OCI-M2 (cell line): Measurements from ENCODE around the gene IVD.

Experiments
- DNase-seq: peaks from one replicate; lab custom pipeline; 2025; ENCODE audit not compliant: unreplicated experiment; lab: John Stamatoyannopoulos, UW

IVD gene

DNA sequence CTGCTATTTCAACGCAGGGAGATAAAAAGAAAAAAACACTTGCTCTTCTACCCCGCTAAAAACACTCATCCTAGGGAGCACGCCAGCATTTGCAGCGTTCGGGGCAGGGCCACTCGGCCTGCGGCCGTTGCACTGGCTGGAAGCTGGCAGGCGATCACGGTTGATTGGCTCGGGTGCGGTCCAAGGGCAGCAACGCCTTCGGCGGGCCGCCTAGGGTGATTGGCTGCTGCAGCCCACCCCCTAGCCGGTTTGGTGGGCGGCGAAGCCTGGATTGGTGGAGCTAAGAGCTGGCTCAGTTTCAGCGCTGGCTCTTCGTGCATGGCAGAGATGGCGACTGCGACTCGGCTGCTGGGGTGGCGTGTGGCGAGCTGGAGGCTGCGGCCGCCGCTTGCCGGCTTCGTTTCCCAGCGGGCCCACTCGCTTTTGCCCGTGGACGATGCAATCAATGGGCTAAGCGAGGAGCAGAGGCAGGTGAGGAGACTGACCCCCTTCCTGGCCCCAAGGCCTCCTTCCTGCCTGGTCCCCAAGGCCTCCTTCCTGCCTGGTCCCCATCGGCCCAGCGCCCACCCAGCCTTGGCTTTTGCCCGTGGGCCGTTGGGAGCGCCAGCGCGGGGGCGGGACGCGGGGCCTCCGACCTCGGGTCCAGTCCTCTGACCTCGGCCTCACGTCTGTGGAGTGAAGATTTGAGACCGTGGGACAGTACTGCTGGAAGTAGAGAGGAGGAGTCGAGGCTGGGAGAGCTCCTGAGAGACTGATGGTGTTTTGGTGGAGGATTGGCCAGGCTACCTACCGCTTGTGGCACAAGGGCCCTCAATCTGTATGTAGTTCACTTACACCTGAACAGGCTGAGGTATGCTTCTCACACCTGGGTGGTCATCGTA is at the start of gene IVD:
Gene IVD (plus strand): TSS at position 295 of the 881 bp plus-strand sequence. CDS start 33 bp downstream, at position 328.
- peak; percentile 60 for DNase-seq

- DNase-seq: no peak
These were observed 49.5 kb upstream of the IVD start for GRCh38 chr15:40355976-40356585.

GRCh38 chr15:40357246-40357645 is 48.3 kb upstream of the IVD start:
- no peak for DNase-seq

DNA sequence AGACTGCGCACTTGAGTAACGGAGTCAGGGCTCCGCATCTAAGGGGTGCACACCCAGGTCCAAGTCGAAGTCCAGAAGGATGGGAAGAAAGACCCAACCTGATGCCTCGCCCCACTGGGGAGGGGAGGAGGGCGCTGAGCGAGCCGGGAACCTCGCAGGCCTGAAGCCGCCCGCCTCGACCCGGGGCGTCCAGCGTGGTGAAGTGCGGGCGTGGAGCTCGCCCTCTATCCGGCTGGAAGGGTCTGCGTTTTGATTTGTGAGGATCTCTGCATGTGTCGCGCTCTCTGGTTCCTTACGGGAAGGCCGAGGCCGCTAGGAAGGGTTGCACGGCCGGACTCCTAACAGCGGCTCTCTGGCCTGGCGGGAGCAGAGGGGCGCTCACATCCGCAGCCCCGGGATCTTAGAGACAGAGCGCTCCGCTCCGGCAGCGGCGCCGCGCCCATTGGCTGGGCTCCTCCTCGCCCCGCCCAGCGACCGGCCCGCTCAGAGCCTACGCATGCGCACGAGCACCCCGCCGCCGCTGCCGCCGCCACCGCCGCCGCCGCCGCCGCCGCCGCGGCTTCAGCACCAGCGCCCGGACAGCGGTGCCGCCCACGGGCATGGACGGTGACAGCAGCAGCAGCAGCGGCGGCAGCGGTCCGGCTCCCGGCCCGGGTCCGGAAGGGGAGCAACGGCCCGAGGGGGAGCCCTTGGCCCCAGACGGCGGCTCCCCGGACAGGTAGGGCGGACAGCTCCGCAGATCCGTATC is 47.7 kb upstream of the IVD start, which contains the start of gene DISP2:
Gene DISP2 (plus strand): TSS at position 497 of the 748 bp plus-strand sequence. CDS start 103 bp downstream, at position 600.
- DNase-seq: peak; percentile 25

DNA sequence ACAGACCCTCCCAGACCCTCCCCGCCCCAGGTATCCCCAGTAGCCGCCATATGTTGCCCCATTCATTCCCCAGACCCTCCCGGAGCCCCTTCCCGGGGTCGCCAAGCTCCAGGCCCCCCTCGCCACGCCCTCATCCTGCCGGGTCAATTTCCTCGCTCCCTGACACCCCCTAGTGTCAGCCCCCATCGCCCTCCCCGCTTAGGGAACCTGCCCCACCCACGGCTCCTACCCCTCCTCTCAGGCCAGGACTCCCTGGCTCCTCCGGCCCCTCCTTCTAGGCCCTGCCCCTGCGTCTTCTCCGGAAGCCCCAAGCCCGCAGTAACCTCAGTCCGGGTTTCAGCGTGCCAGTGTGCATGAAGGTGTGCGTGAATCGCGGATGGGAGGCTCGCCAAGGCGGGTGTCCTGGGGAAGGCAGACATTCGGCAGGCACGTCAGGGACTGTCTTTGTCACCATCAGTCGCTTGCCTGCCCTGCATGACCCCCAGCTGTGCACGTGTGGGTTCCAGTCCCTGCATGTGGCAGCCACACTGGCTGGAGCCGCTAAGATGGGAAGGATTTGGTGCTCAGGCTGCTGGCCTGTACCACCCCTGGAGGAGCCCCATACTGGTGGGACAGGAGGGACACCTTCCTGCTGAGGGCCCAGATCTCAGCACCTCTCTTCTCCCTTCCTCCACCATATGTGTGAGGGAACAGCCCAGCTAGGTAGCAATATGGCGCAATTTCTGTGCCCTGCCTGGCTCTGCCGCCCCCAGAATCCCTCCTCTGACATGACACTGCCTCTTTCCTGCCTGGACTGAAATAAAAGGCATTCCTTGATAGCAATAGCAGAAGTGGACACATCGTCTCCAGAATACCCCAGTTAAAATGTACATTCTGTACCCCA is 46.9 kb upstream of the IVD start:
- DNase-seq: no peak

- DNase-seq: no peak
These were observed 45.6 kb upstream of the IVD start for GRCh38 chr15:40360015-40360414.

DNA sequence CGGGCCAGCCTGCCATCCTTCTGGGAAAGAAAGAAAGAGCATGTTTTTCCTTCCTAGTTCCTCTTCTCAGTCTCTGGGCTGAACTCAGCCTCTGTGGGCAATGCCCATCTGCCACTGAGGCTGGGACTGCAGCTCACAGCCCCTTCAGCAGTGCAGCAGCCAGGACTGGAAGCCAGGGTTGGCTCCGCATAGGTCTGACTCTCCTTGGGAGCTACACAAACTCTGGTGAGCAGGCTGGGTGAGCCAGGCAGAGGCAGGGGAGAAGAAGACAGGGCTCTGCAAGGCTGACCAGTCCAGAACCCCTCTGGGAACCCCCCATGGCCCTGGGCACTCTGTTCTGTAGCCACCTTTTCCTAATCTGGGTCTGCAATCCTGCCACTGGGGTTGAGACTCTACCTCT is 44.0 kb upstream of the IVD start:
- DNase-seq: no peak

- DNase-seq: no peak
These were observed 42.0 kb upstream of the IVD start for GRCh38 chr15:40363611-40364010.

DNA sequence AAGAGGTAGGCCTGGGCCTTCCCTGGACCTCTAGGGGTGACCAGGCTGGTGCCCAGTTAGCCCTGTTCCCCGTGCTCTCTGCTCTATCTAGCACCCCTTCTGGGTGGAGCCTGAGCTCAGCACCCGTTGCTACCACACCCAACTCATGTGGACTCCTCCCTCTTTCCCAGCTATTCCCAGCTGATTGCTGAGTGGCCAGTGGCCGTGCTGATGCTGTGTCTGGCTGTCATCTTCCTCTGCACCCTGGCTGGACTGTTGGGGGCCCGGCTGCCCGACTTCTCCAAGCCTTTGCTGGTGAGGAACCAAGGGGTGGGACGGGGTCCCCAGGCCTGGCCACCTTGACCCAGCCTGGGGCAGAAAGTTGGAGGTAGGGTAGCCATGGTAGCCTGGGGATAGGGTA is 41.3 kb upstream of the IVD start:
- DNase-seq: no peak

DNA sequence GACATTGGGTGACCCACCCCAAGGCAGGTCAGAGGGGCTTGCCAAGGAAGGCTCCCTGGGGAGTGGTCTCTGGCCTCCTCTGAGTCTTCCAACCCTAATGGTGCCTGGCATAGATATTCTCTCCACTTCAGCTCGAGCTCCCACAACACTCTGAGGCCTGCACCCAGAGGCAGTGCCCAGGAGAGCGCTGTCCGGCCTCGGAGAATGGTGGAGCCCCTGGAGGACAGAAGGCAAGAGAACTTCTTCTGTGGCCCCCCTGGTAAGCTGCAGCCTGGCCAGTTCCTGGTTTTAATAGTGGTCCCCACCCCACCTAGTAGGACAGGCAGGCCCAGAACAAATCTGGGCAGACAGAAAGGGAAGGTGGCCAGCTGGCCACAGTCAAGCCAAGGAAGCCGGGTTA is 40.6 kb upstream of the IVD start:
- no peak for DNase-seq

DNA sequence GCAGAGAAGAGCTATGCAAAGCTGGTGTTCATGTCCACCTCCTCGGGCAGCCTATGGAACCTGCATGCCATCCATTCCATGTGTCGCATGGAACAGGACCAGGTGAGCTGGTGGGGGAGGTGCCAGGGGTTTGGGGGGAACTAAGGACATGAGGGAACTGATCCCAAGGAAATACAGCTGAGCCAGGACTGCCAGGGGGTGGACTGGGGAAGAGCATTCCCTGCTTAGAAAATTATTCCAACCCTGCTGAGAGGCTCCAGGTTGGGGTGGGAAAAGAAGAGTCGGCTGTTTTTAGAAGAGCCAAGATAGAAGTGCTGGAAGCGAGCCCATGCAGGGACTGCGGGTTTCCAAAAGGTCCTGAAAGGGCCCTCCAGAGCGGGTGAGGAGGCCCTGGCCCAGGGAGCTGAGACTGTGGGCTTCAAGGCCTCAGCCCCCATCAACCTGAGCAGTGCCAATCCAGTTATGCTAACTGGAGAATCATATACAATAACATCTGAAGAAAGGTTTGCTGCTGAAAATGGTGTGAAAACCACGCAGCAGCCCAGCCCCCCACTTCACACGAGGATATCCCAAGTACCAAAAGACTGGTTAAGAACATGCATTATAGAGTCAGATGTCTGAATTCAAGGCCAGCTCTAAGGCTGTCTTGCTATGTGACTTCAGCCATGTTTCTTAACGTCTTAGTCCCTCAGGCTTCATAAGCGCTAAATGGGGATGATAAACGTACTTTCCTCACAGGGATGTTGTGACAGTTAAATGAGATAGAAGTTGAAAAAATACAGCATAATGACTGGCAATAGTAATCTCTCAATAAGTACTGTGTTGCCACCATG is 39.8 kb upstream of the IVD start:
- DNase-seq: no peak

DNA sequence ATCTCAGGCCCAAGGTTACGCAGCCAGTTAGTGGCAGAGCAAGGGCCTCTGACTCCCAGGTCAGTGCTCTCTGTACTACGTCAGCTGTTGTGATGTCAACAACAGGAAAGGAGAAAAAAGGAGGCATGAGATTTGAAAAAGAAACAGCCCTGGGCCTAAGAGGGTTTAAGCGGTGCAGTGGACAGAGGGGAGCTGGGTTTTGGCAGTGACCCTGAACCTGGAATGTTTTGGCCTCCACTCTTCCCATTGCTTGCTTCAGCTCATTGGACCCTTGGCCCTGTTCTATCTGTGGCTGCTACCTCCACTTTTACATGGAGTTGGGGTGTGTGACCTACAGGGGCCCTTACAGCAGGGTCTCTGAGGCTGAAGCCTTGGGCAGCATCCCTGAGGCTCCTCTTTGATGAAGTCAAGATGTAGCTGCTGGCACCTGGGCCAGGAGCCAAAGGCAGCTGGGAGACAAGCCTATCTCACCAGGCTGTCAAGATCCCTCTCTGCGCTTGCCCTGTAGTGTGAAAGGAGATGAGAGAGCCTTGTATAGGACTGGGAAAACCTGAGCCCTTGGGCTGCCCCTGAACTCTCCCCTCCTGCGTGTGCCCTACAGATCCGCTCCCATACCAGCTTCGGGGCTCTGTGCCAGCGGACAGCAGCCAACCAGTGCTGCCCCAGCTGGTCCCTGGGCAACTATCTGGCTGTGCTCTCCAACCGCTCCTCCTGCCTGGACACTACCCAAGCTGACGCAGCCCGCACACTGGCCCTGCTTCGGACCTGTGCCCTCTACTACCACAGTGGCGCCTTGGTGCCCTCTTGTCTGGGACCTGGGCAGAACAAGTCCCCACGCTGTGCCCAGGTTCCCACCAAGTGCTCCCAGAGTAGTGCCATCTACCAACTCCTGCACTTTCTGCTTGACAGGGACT is 38.9 kb upstream of the IVD start:
- DNase-seq: no peak

DNA sequence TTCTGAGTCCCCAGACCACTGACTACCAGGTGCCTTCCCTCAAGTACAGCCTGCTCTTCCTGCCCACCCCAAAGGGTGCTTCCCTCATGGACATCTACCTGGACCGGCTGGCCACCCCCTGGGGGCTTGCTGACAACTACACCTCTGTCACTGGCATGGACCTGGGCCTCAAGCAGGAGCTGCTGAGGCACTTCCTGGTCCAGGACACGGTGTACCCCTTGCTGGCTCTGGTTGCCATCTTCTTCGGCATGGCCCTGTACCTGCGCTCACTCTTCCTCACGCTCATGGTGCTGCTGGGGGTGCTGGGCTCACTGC is 38.3 kb upstream of the IVD start:
- no peak for DNase-seq

DNA sequence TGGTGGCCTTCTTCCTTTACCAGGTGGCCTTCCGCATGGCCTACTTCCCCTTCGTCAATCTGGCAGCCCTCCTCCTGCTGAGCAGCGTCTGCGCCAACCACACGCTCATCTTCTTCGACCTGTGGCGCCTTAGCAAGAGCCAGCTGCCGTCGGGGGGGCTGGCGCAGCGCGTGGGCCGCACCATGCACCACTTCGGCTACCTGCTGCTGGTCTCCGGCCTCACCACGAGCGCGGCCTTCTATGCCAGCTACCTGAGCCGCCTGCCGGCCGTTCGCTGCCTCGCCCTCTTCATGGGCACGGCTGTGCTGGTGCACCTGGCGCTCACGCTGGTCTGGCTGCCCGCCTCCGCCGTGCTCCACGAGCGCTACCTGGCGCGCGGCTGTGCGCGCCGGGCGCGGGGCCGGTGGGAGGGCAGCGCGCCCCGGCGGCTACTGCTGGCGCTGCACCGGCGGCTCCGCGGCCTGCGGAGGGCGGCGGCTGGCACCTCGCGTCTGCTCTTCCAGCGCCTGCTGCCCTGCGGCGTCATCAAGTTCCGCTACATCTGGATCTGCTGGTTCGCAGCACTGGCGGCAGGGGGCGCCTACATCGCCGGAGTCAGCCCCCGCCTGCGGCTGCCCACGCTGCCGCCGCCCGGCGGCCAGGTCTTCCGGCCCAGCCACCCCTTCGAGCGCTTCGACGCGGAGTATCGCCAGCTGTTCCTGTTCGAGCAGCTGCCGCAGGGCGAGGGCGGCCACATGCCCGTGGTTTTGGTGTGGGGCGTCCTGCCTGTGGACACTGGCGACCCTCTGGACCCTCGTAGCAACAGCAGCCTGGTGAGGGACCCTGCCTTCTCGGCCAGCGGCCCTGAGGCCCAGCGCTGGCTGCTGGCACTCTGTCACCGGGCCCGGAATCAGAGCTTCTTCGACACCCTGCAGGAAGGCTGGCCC is 37.6 kb upstream of the IVD start:
- no peak for DNase-seq

GRCh38 chr15:40368719-40369473 is 36.7 kb upstream of the IVD start:
- DNase-seq: no peak

- no peak for DNase-seq
These were observed 36.1 kb upstream of the IVD start for GRCh38 chr15:40369474-40369869.

- DNase-seq: no peak
These were observed 35.6 kb upstream of the IVD start for GRCh38 chr15:40369971-40370370.
